Hepatocyte (in vitro differentiated cells): ENCODE measurements around the gene SLC6A12. TPM values are rescaled to one million over a fixed set of nuclear protein-coding genes. Genes with fewer than 3 reads are reported as not detected.

ENCODE experiments used
- DNase-seq: peaks from one replicate; pipeline ENCODE4 v3.0.0-alpha.2; 2016; ENCODE audit warnings: low spot score
- H2AFZ ChIP-seq: fragments of 200-600 bp; sonication (generic); 2 replicates; pipeline ENCODE4 v1.6.0; 2016; ENCODE audit warnings: antibody characterized with exemption, mild to moderate bottlenecking
- H3K27ac ChIP-seq: fragments of 200-600 bp; sonication (generic); 2 replicates; pipeline ENCODE4 v1.5.1; 2016; ENCODE audit warnings: mild to moderate bottlenecking
- H3K27me3 ChIP-seq: fragments of 200-600 bp; sonication (generic); 2 replicates; pipeline ENCODE4 v1.6.1; 2016
- H3K36me3 ChIP-seq: fragments of 200-600 bp; sonication (generic); replicated peaks from 2 replicates; pipeline ENCODE4 v1.5.1; 2016; ENCODE audit warnings: low read depth; ENCODE audit not compliant: insufficient read depth
- H3K4me1 ChIP-seq: fragments of 200-600 bp; sonication (generic); 2 replicates; pipeline ENCODE4 v1.5.1; 2016; ENCODE audit warnings: mild to moderate bottlenecking, moderate library complexity; ENCODE audit not compliant: insufficient read depth
- H3K4me2 ChIP-seq: fragments of 200-600 bp; sonication (generic); 2 replicates; pipeline ENCODE4 v1.6.0; 2016
- H3K4me3 ChIP-seq: fragments of 200-600 bp; sonication (generic); 2 replicates; pipeline ENCODE4 v1.5.1; 2016; ENCODE audit warnings: mild to moderate bottlenecking
- H3K79me2 ChIP-seq: fragments of 200-600 bp; sonication (generic); 2 replicates; pipeline ENCODE4 v1.6.0; 2017; ENCODE audit warnings: mild to moderate bottlenecking
- H3K9me2 ChIP-seq: fragments of 200-600 bp; sonication (generic); replicated peaks from 2 replicates; pipeline ENCODE4 v1.6.0; 2017; ENCODE audit warnings: mild to moderate bottlenecking; ENCODE audit not compliant: insufficient read depth
- H3K9me3 ChIP-seq: fragments of 200-600 bp; sonication (generic); 2 replicates; pipeline ENCODE4 v1.5.1; 2016; ENCODE audit warnings: low read depth, mild to moderate bottlenecking
- H4K20me1 ChIP-seq: fragments of 200-600 bp; sonication (generic); 2 replicates; pipeline ENCODE4 v1.6.0; 2016; ENCODE audit warnings: mild to moderate bottlenecking; ENCODE audit not compliant: insufficient read depth, poor library complexity, severe bottlenecking
- CTCF ChIP-seq: fragments of 200-600 bp; sonication (generic); IDR thresholded peaks from 2 replicates; pipeline ENCODE4 v1.5.1; 2016; ENCODE audit warnings: antibody characterized with exemption, mild to moderate bottlenecking; ENCODE audit not compliant: poor library complexity
- EZH2 ChIP-seq: fragments of 200-600 bp; sonication (generic); IDR thresholded peaks from 2 replicates; pipeline ENCODE4 v1.6.1; 2016; ENCODE audit warnings: antibody characterized with exemption, mild to moderate bottlenecking, borderline replicate concordance
- EZH2phosphoT487 ChIP-seq: fragments of 200-600 bp; sonication (generic); IDR thresholded peaks from one replicate; pipeline ENCODE4 v1.6.1; 2018; ENCODE audit warnings: antibody characterized with exemption, mild to moderate bottlenecking, low read depth, moderate library complexity; ENCODE audit not compliant: unreplicated experiment, severe bottlenecking
- WGBS: methylation state at CpG from one replicate; pipeline ENCODE4 v1.1.6; 2016; ENCODE audit warnings: low lambda C conversion rate; ENCODE audit errors: missing lambda C conversion rate; 5-methylcytosine and 5-hydroxymethylcytosine counted together
- polyA plus RNA-seq: library from polyadenylated mRNA; unstranded; fragments of >200 nt; fragmentation: Nextera tagmentation; extraction: Ambion mirVana; gene quantifications from 2 replicates; pipeline ENCODE4 v1.2.1, GENCODE V29; 2016
- total RNA-seq: library from RNA; depleted of rRNA; stranded (reverse); fragments of >200 nt; gene quantifications from 2 replicates; pipeline ENCODE4 v1.2.3, GENCODE V29; 2014

Gene SLC6A12
- total and polyA plus RNA-seq, 2 experiments from 2014 or later, result 6.1 to 7.9 TPM

GRCh38 chr12:256225-256624 lies 42.3 kb upstream of the SLC6A12 start:
- no peak overlapping the region for H3K27ac ChIP-seq
- no peaks in the 10 kb centered on the region for H3K36me3 ChIP-seq
- H3K4me3 ChIP-seq, result no peak overlapping the region
- H4K20me1 ChIP-seq, result no peaks in the 10 kb centered on the region
- TF ChIP-seq EZH2 (no peak), EZH2phosphoT487 (no peak), CTCF (no peak)
- no peaks in the 10 kb centered on the region for H3K9me3 ChIP-seq
- no peaks in the 10 kb centered on the region for H3K4me1 ChIP-seq
- no peak overlapping the region for H3K4me2 ChIP-seq
- H3K79me2 ChIP-seq, result no peaks in the 10 kb centered on the region
- H3K27me3 ChIP-seq, result no peaks in the 10 kb centered on the region
- no peak overlapping the region for H2AFZ ChIP-seq
- DNase-seq, result no peak
- WGBS, result 92% methylated on average over 6 of the region's 6 CpGs
- no peaks in the 10 kb centered on the region for H3K9me2 ChIP-seq

GRCh38 chr12:254912-255311 lies 41.0 kb upstream of the SLC6A12 start:
- Histone ChIP-seq H3K9me3 (no peaks in the 10 kb centered on the region), H3K27ac (no peak overlapping the region)

DNA sequence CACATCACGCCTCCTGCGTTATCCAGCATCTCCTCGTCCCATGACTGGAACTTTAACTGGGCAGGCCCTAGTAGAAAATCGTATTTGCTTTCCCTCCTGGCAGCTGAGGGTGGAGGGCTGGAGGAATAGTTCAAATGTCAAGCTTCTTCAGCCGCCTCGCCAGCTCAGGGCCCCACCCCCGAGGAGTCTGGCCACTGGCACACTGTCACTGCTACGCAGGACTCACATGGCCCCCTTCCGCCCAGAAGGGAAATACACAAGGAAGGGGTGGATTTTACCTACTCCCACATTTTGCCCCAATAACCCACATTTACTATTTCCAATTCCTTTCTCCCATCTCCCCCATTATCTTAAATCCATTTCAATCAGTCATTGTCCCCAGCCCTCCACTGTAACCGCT lies 40.1 kb upstream of the SLC6A12 start:
- no peak for DNase-seq
- WGBS, result 57% methylated on average over 10 of the region's 10 CpGs
- Histone ChIP-seq H3K27ac (no peak overlapping the region), H3K4me3 (no peak overlapping the region), H3K27me3 (no peaks in the 10 kb centered on the region), H4K20me1 (no peaks in the 10 kb centered on the region), H2AFZ (no peak overlapping the region), H3K9me3 (no peaks in the 10 kb centered on the region), H3K4me2 (no peak overlapping the region), H3K9me2 (no peaks in the 10 kb centered on the region), H3K79me2 (no peaks in the 10 kb centered on the region), H3K36me3 (no peaks in the 10 kb centered on the region), H3K4me1 (no peaks in the 10 kb centered on the region)
- TF ChIP-seq CTCF (no peak), EZH2 (no peak), EZH2phosphoT487 (no peak)

More at GRCh38 chr12:254912-255311, 41.0 kb upstream of the SLC6A12 start:
- no peaks in the 10 kb centered on the region for H3K36me3 ChIP-seq
- H4K20me1 ChIP-seq, result no peaks in the 10 kb centered on the region
- no peak for TF ChIP-seq EZH2
- TF ChIP-seq EZH2phosphoT487, result no peak
- H3K4me1 ChIP-seq, result no peaks in the 10 kb centered on the region
- no peak overlapping the region for H3K4me2 ChIP-seq
- no peak overlapping the region for H2AFZ ChIP-seq
- WGBS, result 94% methylated on average over 9 of the region's 9 CpGs
- no peaks in the 10 kb centered on the region for H3K79me2 ChIP-seq
- DNase-seq, result no peak
- no peaks in the 10 kb centered on the region for H3K27me3 ChIP-seq
- no peak overlapping the region for H3K4me3 ChIP-seq
- H3K9me2 ChIP-seq, result no peaks in the 10 kb centered on the region

GRCh38 chr12:253116-253831 lies 39.3 kb upstream of the SLC6A12 start:
- no peak overlapping the region for H2AFZ ChIP-seq
- no peaks in the 10 kb centered on the region for H3K9me3 ChIP-seq
- H3K9me2 ChIP-seq, result no peaks in the 10 kb centered on the region
- no peaks in the 10 kb centered on the region for H3K27me3 ChIP-seq
- no peak overlapping the region for H3K4me2 ChIP-seq
- 83% methylated on average over 12 of the region's 12 CpGs for WGBS
- H3K4me3 ChIP-seq, result no peak overlapping the region
- H3K4me1 ChIP-seq, result no peaks in the 10 kb centered on the region
- no peak overlapping the region for H3K27ac ChIP-seq
- no peaks in the 10 kb centered on the region for H3K36me3 ChIP-seq
- H3K79me2 ChIP-seq, result no peaks in the 10 kb centered on the region
- DNase-seq, result no peak
- TF ChIP-seq EZH2 (no peak), EZH2phosphoT487 (no peak), CTCF (no peak)
- no peaks in the 10 kb centered on the region for H4K20me1 ChIP-seq
